ENCODE results near the gene SLC6A3. TPM values are rescaled to one million over a fixed set of nuclear protein-coding genes. Genes with fewer than 3 reads are reported as not detected.

Gene SLC6A3
- total RNA-seq, 1 experiment from 2014 or later, result not detected

DNA sequence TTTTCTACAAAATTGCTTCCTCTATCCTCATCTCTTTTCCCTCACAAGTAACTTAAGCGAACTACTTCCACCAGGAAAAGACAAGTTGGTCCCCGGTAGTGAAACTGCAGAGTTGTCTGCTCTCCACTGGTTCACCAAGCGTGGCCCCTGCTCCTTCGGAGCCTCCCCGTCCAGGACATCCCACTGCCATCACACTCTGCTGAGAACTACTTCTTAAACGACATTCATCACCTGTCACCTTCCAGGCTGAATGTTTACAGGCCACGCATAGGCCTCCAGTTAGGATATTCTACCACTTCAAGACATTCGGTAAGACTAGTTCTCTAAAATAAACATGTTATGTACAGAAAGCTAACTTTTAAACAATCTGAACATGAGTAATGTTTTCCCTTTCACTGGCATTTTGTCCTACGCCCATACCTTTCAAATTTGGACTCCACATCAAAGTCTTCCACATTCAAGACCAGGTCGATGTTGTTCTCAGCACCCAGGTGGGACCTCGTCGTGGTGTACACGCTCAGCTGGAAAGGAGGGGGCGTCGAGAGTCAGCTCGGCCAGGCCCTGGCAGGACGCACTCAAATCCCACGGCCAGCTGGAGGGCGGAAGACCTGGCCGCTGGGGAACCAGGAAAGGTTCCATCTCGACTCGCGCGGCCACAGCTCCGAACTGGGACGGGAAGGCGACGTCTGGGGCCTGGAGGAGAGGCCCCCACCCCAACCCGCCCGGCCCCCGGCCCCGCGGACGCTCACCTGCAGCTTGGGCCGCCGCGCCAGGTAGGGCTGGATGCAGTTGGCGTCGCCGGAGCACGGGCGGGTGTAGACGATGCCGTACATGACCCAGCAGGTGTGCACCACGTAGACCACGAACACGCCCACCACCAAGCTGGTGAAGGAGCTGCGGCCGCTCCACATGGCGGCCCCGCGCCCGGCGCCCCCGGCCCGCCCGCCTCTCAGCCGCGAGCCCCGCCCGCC, 101.0 kb downstream of the SLC6A3 start:
- peak in 1 of 2 experiments; percentile 32 for DNase-seq
- no peaks in the 10 kb centered on the region for H3K4me1 ChIP-seq
- TF ChIP-seq, protein P1, sequence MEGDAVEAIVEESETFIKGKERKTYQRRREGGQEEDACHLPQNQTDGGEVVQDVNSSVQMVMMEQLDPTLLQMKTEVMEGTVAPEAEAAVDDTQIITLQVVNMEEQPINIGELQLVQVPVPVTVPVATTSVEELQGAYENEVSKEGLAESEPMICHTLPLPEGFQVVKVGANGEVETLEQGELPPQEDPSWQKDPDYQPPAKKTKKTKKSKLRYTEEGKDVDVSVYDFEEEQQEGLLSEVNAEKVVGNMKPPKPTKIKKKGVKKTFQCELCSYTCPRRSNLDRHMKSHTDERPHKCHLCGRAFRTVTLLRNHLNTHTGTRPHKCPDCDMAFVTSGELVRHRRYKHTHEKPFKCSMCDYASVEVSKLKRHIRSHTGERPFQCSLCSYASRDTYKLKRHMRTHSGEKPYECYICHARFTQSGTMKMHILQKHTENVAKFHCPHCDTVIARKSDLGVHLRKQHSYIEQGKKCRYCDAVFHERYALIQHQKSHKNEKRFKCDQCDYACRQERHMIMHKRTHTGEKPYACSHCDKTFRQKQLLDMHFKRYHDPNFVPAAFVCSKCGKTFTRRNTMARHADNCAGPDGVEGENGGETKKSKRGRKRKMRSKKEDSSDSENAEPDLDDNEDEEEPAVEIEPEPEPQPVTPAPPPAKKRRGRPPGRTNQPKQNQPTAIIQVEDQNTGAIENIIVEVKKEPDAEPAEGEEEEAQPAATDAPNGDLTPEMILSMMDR (IDR thresholded peaks at IDR 0.05; ENCODE audit: insufficient read depth in 1 of 2, low read depth in 1 of 2, low read length in 1 of 2, severe bottlenecking in 1 of 2, unreplicated experiment in 1 of 2), result peak in 1 of 2 experiments; percentile 4
- H3K27me3 ChIP-seq (replicated peaks; ENCODE audit: control insufficient read depth, insufficient read depth, low read length), result no peaks in the 10 kb centered on the region
- H3K4me3 ChIP-seq (ENCODE audit: low read depth, low read length), result peak overlapping the region; percentile 78
- Mint-ChIP-seq H3K4me1 (ENCODE audit: low read depth, unreplicated experiment) (peaks cover 6% of the 10 kb centered on the region), H3K27ac (ENCODE audit: unreplicated experiment) (peak overlapping the region; percentile 62), H3K36me3 (ENCODE audit: insufficient read depth, unreplicated experiment) (peaks cover 51% of the 10 kb centered on the region), H3K9me3 (ENCODE audit: unreplicated experiment) (no peaks in the 10 kb centered on the region), H3K27me3 (ENCODE audit: insufficient read depth, unreplicated experiment) (no peaks in the 10 kb centered on the region), H3K4me3 (ENCODE audit: unreplicated experiment) (peak overlapping the region; percentile 88)
- POLR2A ChIA-PET, result no interaction called here
- TSS peak; percentile 72 for BruUV-seq (replicated peaks)
- no peaks in the 10 kb centered on the region for H3K9me3 ChIP-seq
- CTCF ChIA-PET, result interaction anchor here (0.6 to 0.7 kb wide), 2 partner anchors 127 to 136 kb away, joined by 3 to 6 read pairs; no protein-coding TSS in a partner anchor
- intact Hi-C loops (cut with micrococcal nuclease; ENCODE audit: unreplicated experiment), result no loop called here
- peaks cover 3% of the 10 kb centered on the region for H3K36me3 ChIP-seq (ENCODE audit: control insufficient read depth, insufficient read depth, low read length)

DNA sequence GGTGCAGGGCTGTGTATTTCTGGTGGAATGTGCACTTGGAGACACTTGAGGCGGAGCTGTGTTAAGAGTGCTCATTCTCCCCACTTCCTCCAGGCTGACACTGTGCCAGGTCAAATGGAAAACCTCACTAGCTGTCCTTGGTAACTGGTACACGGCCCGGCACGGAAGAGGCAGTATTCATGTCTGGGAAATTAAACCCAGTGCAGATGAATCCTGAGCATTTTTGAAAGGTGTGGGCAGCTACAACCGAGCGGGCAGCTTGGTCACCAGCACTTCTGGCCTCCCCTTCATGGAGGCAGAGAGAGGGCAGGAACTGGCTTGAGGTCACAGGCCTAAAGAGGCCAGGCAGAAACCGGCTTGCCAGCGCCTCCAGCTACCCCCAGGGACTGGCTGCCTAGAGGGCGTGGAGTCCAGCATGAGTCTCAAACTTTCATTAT, 101.9 kb downstream of the SLC6A3 start:
- Histone ChIP-seq H3K36me3 (ENCODE audit: control insufficient read depth, insufficient read depth, low read length) (peaks cover 3% of the 10 kb centered on the region), H3K4me3 (ENCODE audit: low read depth, low read length) (no peak overlapping the region), H3K27me3 (replicated peaks; ENCODE audit: control insufficient read depth, insufficient read depth, low read length) (no peaks in the 10 kb centered on the region), H3K4me1 (no peaks in the 10 kb centered on the region), H3K9me3 (no peaks in the 10 kb centered on the region)
- Mint-ChIP-seq H3K27me3 (ENCODE audit: insufficient read depth, unreplicated experiment) (no peaks in the 10 kb centered on the region), H3K36me3 (ENCODE audit: insufficient read depth, unreplicated experiment) (peaks cover 52% of the 10 kb centered on the region), H3K9me3 (ENCODE audit: unreplicated experiment) (no peaks in the 10 kb centered on the region), H3K27ac (ENCODE audit: unreplicated experiment) (no peak overlapping the region), H3K4me3 (ENCODE audit: unreplicated experiment) (peak overlapping the region; percentile 88), H3K4me1 (ENCODE audit: low read depth, unreplicated experiment) (peaks cover 6% of the 10 kb centered on the region)
- ChIA-PET CTCF (no interaction called here), POLR2A (no interaction called here)
- no peak for DNase-seq
- BruUV-seq (replicated peaks), result no TSS peak
- intact Hi-C loops (cut with micrococcal nuclease; ENCODE audit: unreplicated experiment), result no loop called here
- TF ChIP-seq, protein P1 (IDR thresholded peaks at IDR 0.05; ENCODE audit: insufficient read depth in 1 of 2, low read depth in 1 of 2, low read length in 1 of 2, severe bottlenecking in 1 of 2, unreplicated experiment in 1 of 2), result no peak

Other genes with a start within 250 kb of the SLC6A3 start
- gene SLC6A19, start 243.8 kb downstream of the SLC6A3 start, total RNA-seq (2022), result 0.29 and 0.32 TPM in 2 replicates
- not detected in 2 replicates for gene SLC6A18, start 220.1 kb downstream of the SLC6A3 start, total RNA-seq (2022)
- gene TERT, start 150.4 kb downstream of the SLC6A3 start, total RNA-seq (2022), result 5.1 and 6.1 TPM in 2 replicates
- gene CLPTM1L, start 100.3 kb downstream of the SLC6A3 start, total RNA-seq (2022), result 114 and 122 TPM in 2 replicates
- gene LPCAT1, start 78.5 kb upstream of the SLC6A3 start, total RNA-seq (2022), result 49.3 and 52.8 TPM in 2 replicates

Data from Caco-2 (cell line).